Neural progenitor cell (in vitro differentiated cells): Measurements from ENCODE around the gene ATOX1. TPM values are rescaled to one million over a fixed set of nuclear protein-coding genes. Genes with fewer than 3 reads are reported as not detected.

Experiments used
- DNase-seq: peaks from one replicate; pipeline ENCODE4 v3.0.0-alpha.2; 2016; ENCODE audit warnings: low spot score
- H2AFZ ChIP-seq: fragments of 200-600 bp; sonication (generic); replicated peaks from 2 replicates; pipeline ENCODE4 v1.6.1; 2016; ENCODE audit warnings: antibody characterized with exemption
- H3F3A ChIP-seq: fragments of 200-600 bp; sonication (generic); 2 replicates; pipeline ENCODE4 v1.6.1; 2016; ENCODE audit warnings: antibody characterized with exemption, low read depth
- H3K27ac ChIP-seq: fragments of 200-600 bp; sonication (generic); 2 replicates; pipeline ENCODE4 v1.5.1; 2016; ENCODE audit warnings: mild to moderate bottlenecking
- H3K27me3 ChIP-seq: fragments of 200-600 bp; sonication (generic); 2 replicates; pipeline ENCODE4 v1.6.1; 2016; ENCODE audit warnings: mild to moderate bottlenecking, moderate library complexity
- H3K36me3 ChIP-seq: fragments of 200-600 bp; sonication (generic); 2 replicates; pipeline ENCODE4 v1.5.1; 2016
- H3K4me1 ChIP-seq: fragments of 200-600 bp; sonication (generic); 2 replicates; pipeline ENCODE4 v1.6.1; 2016; ENCODE audit warnings: mixed run types
- H3K4me2 ChIP-seq: fragments of 200-600 bp; sonication (generic); 2 replicates; pipeline ENCODE4 v1.6.1; 2016
- H3K4me3 ChIP-seq: fragments of 200-600 bp; sonication (generic); 2 replicates; pipeline ENCODE4 v1.5.1; 2016
- H3K79me2 ChIP-seq: fragments of 200-600 bp; sonication (generic); 2 replicates; pipeline ENCODE4 v1.6.1; 2016; ENCODE audit warnings: low read depth
- H3K9ac ChIP-seq: fragments of 200-600 bp; sonication (generic); 2 replicates; pipeline ENCODE4 v1.6.1; 2016
- H3K9me3 ChIP-seq: fragments of 200-600 bp; sonication (generic); 2 replicates; pipeline ENCODE4 v1.5.1; 2016; ENCODE audit warnings: low read depth
- H4K20me1 ChIP-seq: fragments of 200-600 bp; sonication (generic); 2 replicates; pipeline ENCODE4 v1.6.1; 2016; ENCODE audit warnings: low read depth
- H3K27ac Mint-ChIP-seq: 3 replicates; pipeline ENCODE4 v1.8.0; 2021; ENCODE audit warnings: mixed read lengths
- H3K27me3 Mint-ChIP-seq: 2 replicates; pipeline ENCODE4 v1.8.0; 2022; ENCODE audit warnings: low read depth, mild to moderate bottlenecking, inconsistent platforms, moderate library complexity, mixed read lengths; ENCODE audit not compliant: insufficient read depth
- H3K36me3 Mint-ChIP-seq: 3 replicates; pipeline ENCODE4 v1.8.0; 2021; ENCODE audit warnings: mixed read lengths
- H3K4me1 Mint-ChIP-seq: 3 replicates; pipeline ENCODE4 v1.8.0; 2021; ENCODE audit warnings: mixed read lengths
- H3K4me3 Mint-ChIP-seq: 3 replicates; pipeline ENCODE4 v1.8.0; 2021; ENCODE audit warnings: mild to moderate bottlenecking, moderate library complexity, mixed read lengths
- H3K9me3 Mint-ChIP-seq: 3 replicates; pipeline ENCODE4 v1.8.0; 2020; ENCODE audit warnings: mixed read lengths
- CTCF ChIP-seq: fragments of 200-600 bp; sonication (generic); IDR thresholded peaks from 2 replicates; pipeline ENCODE4 v1.5.1; 2017; ENCODE audit warnings: antibody characterized with exemption, mild to moderate bottlenecking
- EZH2 ChIP-seq: fragments of 200-600 bp; sonication (generic); IDR thresholded peaks from 2 replicates; pipeline ENCODE4 v1.6.1; 2017; ENCODE audit warnings: antibody characterized with exemption, mild to moderate bottlenecking, moderate library complexity
- EZH2phosphoT487 ChIP-seq: fragments of 200-600 bp; sonication (generic); IDR thresholded peaks from 2 replicates; pipeline ENCODE4 v1.6.1; 2017; ENCODE audit warnings: antibody characterized with exemption
- total RNA-seq: library from RNA; depleted of rRNA; stranded (reverse); fragments of >200 nt; gene quantifications from 2 replicates; pipeline ENCODE4 v1.2.3, GENCODE V29; 2015; ENCODE audit warnings: low replicate concordance

ATOX1 gene
- total RNA-seq, 1 donor from 2014 or later: 22.8 TPM

DNA sequence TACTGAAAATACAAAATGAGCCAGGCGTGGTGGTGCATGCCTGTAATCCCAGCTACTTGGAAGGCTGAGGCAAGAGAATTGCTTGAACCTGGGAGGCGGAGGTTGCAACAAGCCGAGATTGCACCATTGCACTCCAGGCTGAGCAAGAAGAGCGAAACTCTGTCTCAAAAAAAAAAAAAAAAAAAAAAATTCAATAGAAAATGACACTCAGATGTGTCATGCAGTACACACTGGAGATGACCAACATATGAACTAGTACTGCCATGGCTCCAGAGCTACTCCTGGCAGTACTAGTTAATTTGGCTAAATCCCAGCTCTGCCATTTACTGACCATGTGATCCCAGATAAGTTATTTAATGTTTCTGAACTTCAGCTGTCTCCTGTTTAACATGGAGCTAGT lies 7.3 kb downstream of the ATOX1 start:
- Histone ChIP-seq H3F3A (no peaks in the 10 kb centered on the region), H3K4me1 (no peaks in the 10 kb centered on the region), H4K20me1 (no peaks in the 10 kb centered on the region), H2AFZ (no peak overlapping the region), H3K4me3 (no peak overlapping the region), H3K79me2 (peaks cover under 1% of the 10 kb centered on the region), H3K4me2 (no peak overlapping the region), H3K27me3 (no peaks in the 10 kb centered on the region), H3K27ac (no peak overlapping the region), H3K9ac (no peak overlapping the region), H3K36me3 (no peaks in the 10 kb centered on the region), H3K9me3 (no peaks in the 10 kb centered on the region)
- peaks cover 3% of the 10 kb centered on the region for H3K36me3 Mint-ChIP-seq
- no peaks in the 10 kb centered on the region for H3K27me3 Mint-ChIP-seq
- no peak overlapping the region for H3K27ac Mint-ChIP-seq
- peaks cover 4% of the 10 kb centered on the region for H3K4me1 Mint-ChIP-seq
- no peak overlapping the region for H3K4me3 Mint-ChIP-seq
- no peaks in the 10 kb centered on the region for H3K9me3 Mint-ChIP-seq
- no peak for DNase-seq
- TF ChIP-seq EZH2: no peak
- no peak for TF ChIP-seq CTCF
- TF ChIP-seq EZH2phosphoT487: no peak

DNA sequence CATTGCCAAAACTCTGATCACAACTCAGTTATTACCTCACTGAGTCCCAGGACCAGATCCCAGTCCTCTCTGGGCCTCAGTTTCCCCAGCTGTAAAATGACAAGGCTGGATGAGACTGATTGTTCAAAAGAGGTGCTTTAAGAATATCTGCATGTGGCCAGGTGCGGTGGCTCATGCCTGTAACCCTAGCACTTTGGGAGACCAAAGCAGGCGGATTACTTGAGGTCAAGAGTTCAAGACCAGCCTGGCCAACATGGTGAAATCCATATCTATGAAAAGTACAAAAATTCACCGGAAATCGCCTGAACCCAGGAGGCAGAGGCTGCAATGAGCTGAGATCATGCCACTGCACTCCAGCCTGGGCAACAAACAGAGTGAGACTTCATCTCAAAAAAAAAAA lies 8.3 kb downstream of the ATOX1 start:
- DNase-seq: no peak
- Mint-ChIP-seq H3K27ac (no peak overlapping the region), H3K36me3 (peaks cover 3% of the 10 kb centered on the region), H3K9me3 (no peaks in the 10 kb centered on the region), H3K4me1 (no peaks in the 10 kb centered on the region), H3K4me3 (no peak overlapping the region), H3K27me3 (no peaks in the 10 kb centered on the region)
- no peaks in the 10 kb centered on the region for H3K27me3 ChIP-seq
- no peaks in the 10 kb centered on the region for H3K9me3 ChIP-seq
- no peaks in the 10 kb centered on the region for H3K79me2 ChIP-seq
- TF ChIP-seq CTCF (no peak), EZH2 (no peak)
- H3K9ac ChIP-seq: no peak overlapping the region
- no peaks in the 10 kb centered on the region for H3K36me3 ChIP-seq
- H3K4me2 ChIP-seq: no peak overlapping the region
- no peaks in the 10 kb centered on the region for H3F3A ChIP-seq
- H2AFZ ChIP-seq: no peak overlapping the region
- H3K4me3 ChIP-seq: no peak overlapping the region
- no peak overlapping the region for H3K27ac ChIP-seq
- H4K20me1 ChIP-seq: no peaks in the 10 kb centered on the region
- no peaks in the 10 kb centered on the region for H3K4me1 ChIP-seq

DNA sequence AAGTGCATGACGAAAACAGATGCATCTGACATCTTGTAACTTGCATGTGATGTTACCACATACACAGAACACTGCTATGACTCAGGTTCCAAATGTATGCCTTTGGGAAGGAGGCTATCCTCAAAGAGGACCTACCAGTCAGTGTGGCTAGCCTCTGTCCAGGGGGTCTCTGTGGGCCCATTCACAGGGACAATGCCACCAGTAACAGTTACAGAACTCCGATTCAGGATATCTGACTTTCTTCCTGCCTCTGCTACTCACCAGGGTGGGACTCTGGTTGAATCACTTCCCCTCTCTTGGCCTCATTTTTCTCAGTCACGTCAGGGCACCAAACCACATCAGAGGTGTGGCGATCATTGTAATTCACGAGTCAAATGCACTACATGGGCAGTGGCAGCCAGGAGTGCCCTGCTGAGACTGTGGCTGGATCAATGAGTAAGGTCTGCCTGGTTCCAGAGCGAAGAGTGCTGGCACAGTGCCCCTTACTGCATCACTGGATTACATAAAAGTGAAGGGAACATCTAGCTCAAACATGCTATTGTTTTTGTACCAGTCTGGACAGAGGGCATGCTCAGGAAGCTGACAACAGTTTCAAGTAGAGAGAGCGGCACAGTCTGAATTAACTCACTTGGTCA lies 13.2 kb downstream of the ATOX1 start:
- Histone ChIP-seq H3K4me2 (no peak overlapping the region), H3K9ac (no peak overlapping the region), H3K9me3 (no peaks in the 10 kb centered on the region), H3K4me1 (no peaks in the 10 kb centered on the region), H3K27ac (no peak overlapping the region), H2AFZ (no peak overlapping the region), H3K79me2 (no peaks in the 10 kb centered on the region), H3K27me3 (no peaks in the 10 kb centered on the region), H4K20me1 (no peaks in the 10 kb centered on the region), H3K4me3 (no peak overlapping the region), H3F3A (peaks cover 6% of the 10 kb centered on the region), H3K36me3 (no peaks in the 10 kb centered on the region)
- peaks cover 3% of the 10 kb centered on the region for H3K36me3 Mint-ChIP-seq
- no peak for TF ChIP-seq EZH2
- TF ChIP-seq EZH2phosphoT487: no peak
- TF ChIP-seq CTCF: no peak
- no peak for DNase-seq
- peaks cover 16% of the 10 kb centered on the region for H3K4me1 Mint-ChIP-seq
- no peaks in the 10 kb centered on the region for H3K9me3 Mint-ChIP-seq
- H3K4me3 Mint-ChIP-seq: no peak overlapping the region
- H3K27ac Mint-ChIP-seq: no peak overlapping the region
- no peaks in the 10 kb centered on the region for H3K27me3 Mint-ChIP-seq
